Activated CD8-positive, alpha-beta T cell treated with anti-CD3 and anti-CD28 coated beads, Interleukin-2, amount 10 ng/mL, durations not matched to agents 7 days and 5 days (primary cell): ENCODE results near the gene HTRA2. TPM values are rescaled to one million over a fixed set of nuclear protein-coding genes. Genes with fewer than 3 reads are reported as not detected.

Source experiments
- ATAC-seq: fragments of 150-1000 bp; cut with Tn5 transposase; one replicate; pipeline ENCODE4 v1.10.0; 2021; ENCODE audit warnings: moderate library complexity
- CTCF ChIA-PET: fragments of 350-600 bp; sonication (Branson Sonifier 250); formaldehyde crosslinking; loops from one replicate; lab custom pipeline; 2021; ENCODE audit warnings: antibody characterized with exemption; lab: Charles Lee
- POLR2A ChIA-PET: fragments of 350-600 bp; sonication (Branson Sonifier 250); formaldehyde crosslinking; loops from one replicate; lab custom pipeline; 2021; ENCODE audit warnings: antibody characterized with exemption; lab: Charles Lee
- DNase-seq: peaks from one replicate; pipeline ENCODE4 v3.0.0-alpha.2; 2020
- H3K27ac Mint-ChIP-seq: one replicate; pipeline ENCODE4 v1.8.0; 2021; ENCODE audit warnings: mild to moderate bottlenecking, mixed read lengths
- H3K27me3 Mint-ChIP-seq: one replicate; pipeline ENCODE4 v1.8.0; 2021; ENCODE audit warnings: low read depth, mixed read lengths
- H3K36me3 Mint-ChIP-seq: one replicate; pipeline ENCODE4 v1.8.0; 2021; ENCODE audit warnings: low read depth, mixed read lengths
- H3K4me1 Mint-ChIP-seq: one replicate; pipeline ENCODE4 v1.8.0; 2021; ENCODE audit warnings: low read depth, mixed read lengths
- H3K4me3 Mint-ChIP-seq: one replicate; pipeline ENCODE4 v1.8.0; 2021; ENCODE audit warnings: mild to moderate bottlenecking, mixed read lengths
- H3K9me3 Mint-ChIP-seq: one replicate; pipeline ENCODE4 v1.8.0; 2022; ENCODE audit warnings: mixed read lengths; ENCODE audit not compliant: insufficient read depth
- total RNA-seq, 2 experiments: library from RNA; stranded (reverse); gene quantifications; one replicate each; pipeline ENCODE4 v1.2.3, GENCODE V29; 2021

HTRA2 gene
- total RNA-seq, 2 experiments from 2014 or later: 48.0 to 49.4 TPM

- peaks cover 23% of the 10 kb centered on the region for H3K36me3 Mint-ChIP-seq
- peaks cover 43% of the 10 kb centered on the region for H3K4me1 Mint-ChIP-seq
These were observed 19.5 kb upstream of the HTRA2 start for GRCh38 chr2:74510272-74510671.

GRCh38 chr2:74511104-74511989 lies 18.4 kb upstream of the HTRA2 start:
- ChIA-PET POLR2A (interaction anchor here (1.5 kb wide), 1 partner anchor 18 kb away, joined by 6 read pairs; the partner anchor contains the start of genes AUP1 and HTRA2), CTCF (interaction anchor here (1.2 to 5.1 kb wide), 4 partner anchors 11 to 77 kb away, joined by 4 to 43 read pairs (median 4); no protein-coding TSS in a partner anchor)
- no peaks in the 10 kb centered on the region for H3K9me3 Mint-ChIP-seq
- peaks cover 17% of the 10 kb centered on the region for H3K36me3 Mint-ChIP-seq
- ATAC-seq (no peak), DNase-seq (no peak)
- H3K4me3 Mint-ChIP-seq: no peak overlapping the region
- H3K27ac Mint-ChIP-seq: no peak overlapping the region
- H3K27me3 Mint-ChIP-seq: peaks cover 55% of the 10 kb centered on the region
- peaks cover 40% of the 10 kb centered on the region for H3K4me1 Mint-ChIP-seq

More at GRCh38 chr2:74510272-74510671, 19.5 kb upstream of the HTRA2 start:
- Mint-ChIP-seq H3K27me3 (peaks cover 48% of the 10 kb centered on the region), H3K27ac (no peak overlapping the region), H3K4me3 (no peak overlapping the region), H3K9me3 (no peaks in the 10 kb centered on the region)
- DNase-seq (no peak), ATAC-seq (no peak)
- ChIA-PET POLR2A (interaction anchor here (1.2 to 1.5 kb wide), 4 partner anchors 9 to 29 kb away, joined by 3 to 6 read pairs (median 4); partner anchors contain the start of genes AUP1, HTRA2 and LBX2), CTCF (interaction anchor here (1.2 to 5.1 kb wide), 5 partner anchors 12 to 77 kb away, joined by 4 to 43 read pairs (median 4); partner anchors contain the start of genes AUP1, CCDC142, HTRA2 and TTC31)

DNA sequence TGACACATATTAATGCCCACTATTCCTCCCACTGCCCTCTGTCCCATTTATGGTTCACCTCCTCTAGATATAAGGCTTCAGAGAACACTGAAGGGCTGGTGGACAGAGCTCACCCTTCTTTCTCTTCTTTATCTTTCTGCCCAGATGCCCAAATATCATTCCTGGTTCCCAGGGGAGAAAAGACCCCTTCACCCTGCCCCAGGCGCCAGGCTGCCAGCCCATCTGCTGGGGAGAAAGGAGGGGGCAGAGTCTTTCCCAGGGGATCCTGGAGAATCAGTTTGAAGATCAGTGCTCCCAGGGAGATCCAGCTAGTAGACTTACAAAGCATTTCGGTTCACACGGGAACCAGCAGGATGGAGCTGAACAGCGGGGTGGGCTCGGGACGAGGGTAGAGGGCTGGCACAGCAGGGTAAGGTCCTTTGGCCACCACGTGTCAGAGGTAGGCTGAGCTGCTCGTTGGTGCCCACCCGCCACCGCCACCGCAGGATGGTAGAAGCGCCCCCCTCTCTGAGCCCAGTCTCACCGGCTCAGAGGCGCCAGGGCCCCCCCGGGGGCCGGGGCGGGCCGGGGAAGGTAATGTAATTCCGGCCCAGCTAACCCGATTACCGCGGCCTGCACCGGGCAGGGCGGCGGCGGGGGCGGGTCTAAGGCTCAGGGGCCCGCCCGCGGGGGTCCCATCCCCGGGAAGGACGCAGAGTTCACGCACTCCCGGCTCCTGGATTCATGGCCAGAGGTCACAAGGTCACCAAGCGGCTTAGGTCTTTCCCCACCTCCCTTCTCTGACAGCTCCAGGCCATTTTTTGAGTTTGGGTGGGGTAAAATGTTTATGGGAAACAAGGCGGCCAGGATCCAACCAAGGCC lies 16.8 kb upstream of the HTRA2 start:
- Mint-ChIP-seq H3K36me3 (peaks cover 6% of the 10 kb centered on the region), H3K27ac (no peak overlapping the region), H3K4me3 (no peak overlapping the region), H3K4me1 (peaks cover 35% of the 10 kb centered on the region), H3K9me3 (no peaks in the 10 kb centered on the region), H3K27me3 (peaks cover 69% of the 10 kb centered on the region)
- no peak for ATAC-seq
- ChIA-PET POLR2A (interaction anchor here (1.0 to 1.7 kb wide), 2 partner anchors 17 to 32 kb away, joined by 4 read pairs; partner anchors contain the start of genes AUP1 and HTRA2), CTCF (interaction anchor here (0.7 to 1.7 kb wide), 4 partner anchors 10 to 75 kb away, joined by 3 to 5 read pairs (median 4); no protein-coding TSS in a partner anchor)
- DNase-seq: no peak

DNA sequence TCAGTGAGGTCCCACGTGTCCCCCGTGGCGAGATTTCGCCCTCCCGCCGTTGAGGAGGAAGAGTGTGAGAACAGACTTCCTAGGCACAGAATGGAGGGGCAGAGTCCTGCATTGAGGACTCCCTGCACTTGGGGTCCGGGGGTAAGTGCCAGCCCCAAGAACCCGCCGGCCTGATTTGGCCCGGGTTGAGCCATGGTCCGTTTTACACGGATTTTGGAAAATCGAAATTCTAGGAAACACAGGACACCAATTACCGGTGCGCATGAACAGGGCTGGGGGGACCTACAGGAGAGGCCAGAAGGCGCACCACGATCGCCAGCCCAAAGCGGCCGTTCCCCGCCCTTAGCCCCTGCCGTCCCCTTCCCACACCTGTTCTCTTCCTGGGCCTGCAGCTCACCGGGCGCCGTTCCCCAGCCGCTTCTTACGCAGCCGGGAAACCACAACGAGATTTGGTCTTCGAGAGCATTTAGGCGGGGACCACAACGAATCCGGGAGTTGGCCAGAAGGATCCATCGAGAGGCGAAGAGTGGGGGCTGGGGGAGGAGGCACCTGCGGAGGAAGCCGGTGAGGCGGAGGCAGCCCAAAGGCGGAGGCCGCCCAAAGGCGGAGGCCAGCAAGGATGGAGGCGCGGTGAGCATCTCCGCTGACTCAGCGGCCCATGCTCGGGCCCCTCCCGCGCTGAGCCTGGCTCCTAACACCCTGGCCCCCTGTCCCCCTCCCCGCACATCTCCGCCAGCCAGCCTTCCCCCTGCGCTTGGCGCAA lies 15.9 kb upstream of the HTRA2 start:
- peaks cover 71% of the 10 kb centered on the region for H3K27me3 Mint-ChIP-seq
- POLR2A ChIA-PET: interaction anchor here (1.0 to 2.1 kb wide), 3 partner anchors 7 to 66 kb away, joined by 3 to 6 read pairs (median 4); partner anchors contain the start of genes AUP1, HTRA2 and PCGF1
- ATAC-seq (peak; percentile 16), DNase-seq (peak; percentile 38)
- CTCF ChIA-PET: interaction anchor here (1.7 kb wide), 1 partner anchor 10 kb away, joined by 5 read pairs; no protein-coding TSS in a partner anchor
- no peak overlapping the region for H3K27ac Mint-ChIP-seq
- peak overlapping the region; percentile 46 for H3K4me3 Mint-ChIP-seq
- no peaks in the 10 kb centered on the region for H3K9me3 Mint-ChIP-seq
- peaks cover 28% of the 10 kb centered on the region for H3K4me1 Mint-ChIP-seq
- peaks cover 6% of the 10 kb centered on the region for H3K36me3 Mint-ChIP-seq

DNA sequence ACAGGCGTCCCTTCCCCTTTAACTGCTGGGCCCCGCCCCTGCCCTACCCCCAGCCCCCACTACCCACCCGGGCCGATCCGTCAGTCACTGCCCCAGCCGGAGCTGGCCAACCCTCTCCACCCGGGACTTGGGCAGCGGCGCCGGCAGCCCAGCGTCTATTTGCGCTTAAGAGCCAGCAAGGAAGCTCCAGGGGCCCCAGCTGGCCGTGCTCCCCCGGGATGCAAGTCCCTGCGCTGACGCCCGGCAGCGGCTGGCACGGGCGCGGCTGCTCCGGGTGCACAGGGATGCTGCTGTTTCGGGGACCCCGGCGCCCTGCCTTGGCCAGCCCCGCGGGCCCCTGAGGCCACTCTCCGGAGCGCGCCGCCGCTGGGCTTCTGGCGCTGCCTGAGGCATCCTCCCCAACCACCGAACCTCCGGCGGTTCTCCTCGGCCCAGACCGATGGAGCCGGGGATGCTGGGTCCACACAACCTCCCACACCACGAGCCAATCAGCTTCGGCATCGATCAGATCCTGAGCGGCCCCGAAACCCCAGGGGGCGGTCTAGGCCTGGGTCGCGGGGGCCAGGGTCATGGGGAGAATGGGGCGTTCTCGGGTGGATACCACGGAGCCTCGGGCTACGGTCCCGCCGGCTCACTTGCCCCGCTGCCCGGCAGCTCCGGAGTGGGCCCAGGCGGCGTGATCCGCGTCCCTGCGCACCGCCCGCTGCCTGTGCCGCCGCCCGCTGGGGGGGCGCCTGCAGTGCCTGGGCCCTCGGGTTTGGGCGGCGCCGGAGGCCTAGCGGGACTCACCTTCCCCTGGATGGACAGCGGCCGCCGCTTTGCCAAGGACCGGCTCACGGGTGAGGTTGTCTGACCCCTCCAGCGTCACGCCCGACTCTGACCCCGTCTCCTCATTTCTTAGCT lies 15.1 kb upstream of the HTRA2 start, which contains the start of gene TLX2:
TSS of gene TLX2 (plus strand) at position 83 of the 903 bp plus-strand sequence. CDS start at position 440, 357 bp downstream.
- ChIA-PET CTCF (no interaction called here), POLR2A (interaction anchor here (0.7 to 2.1 kb wide), 4 partner anchors 8 to 65 kb away, joined by 3 to 6 read pairs (median 4); partner anchors contain the start of genes DQX1 and PCGF1)
- no peaks in the 10 kb centered on the region for H3K9me3 Mint-ChIP-seq
- H3K27me3 Mint-ChIP-seq: peaks cover 76% of the 10 kb centered on the region
- H3K4me1 Mint-ChIP-seq: peaks cover 28% of the 10 kb centered on the region
- H3K4me3 Mint-ChIP-seq: peak within 1 kb of the TSS; percentile 70
- peaks cover 6% of the 10 kb centered on the region for H3K36me3 Mint-ChIP-seq
- no peak within 1 kb of the TSS for H3K27ac Mint-ChIP-seq
- DNase-seq: no peak
- peak; percentile 28 for ATAC-seq

- CTCF ChIA-PET: interaction anchor here (1.9 kb wide), 1 partner anchor 11 kb away, joined by 7 read pairs; the partner anchor contains the start of gene DQX1
- Mint-ChIP-seq H3K36me3 (peaks cover 6% of the 10 kb centered on the region), H3K27ac (no peak overlapping the region), H3K27me3 (peaks cover 79% of the 10 kb centered on the region), H3K4me3 (peak overlapping the region; percentile 70), H3K4me1 (peaks cover 28% of the 10 kb centered on the region), H3K9me3 (no peaks in the 10 kb centered on the region)
- ATAC-seq (peak; percentile 18), DNase-seq (no peak)
- POLR2A ChIA-PET: interaction anchor here (0.7 to 2.1 kb wide), 4 partner anchors 9 to 12 kb away, joined by 3 to 6 read pairs (median 4); partner anchors contain the start of genes DQX1 and PCGF1
These were observed 14.3 kb upstream of the HTRA2 start for GRCh38 chr2:74515271-74515980.

DNA sequence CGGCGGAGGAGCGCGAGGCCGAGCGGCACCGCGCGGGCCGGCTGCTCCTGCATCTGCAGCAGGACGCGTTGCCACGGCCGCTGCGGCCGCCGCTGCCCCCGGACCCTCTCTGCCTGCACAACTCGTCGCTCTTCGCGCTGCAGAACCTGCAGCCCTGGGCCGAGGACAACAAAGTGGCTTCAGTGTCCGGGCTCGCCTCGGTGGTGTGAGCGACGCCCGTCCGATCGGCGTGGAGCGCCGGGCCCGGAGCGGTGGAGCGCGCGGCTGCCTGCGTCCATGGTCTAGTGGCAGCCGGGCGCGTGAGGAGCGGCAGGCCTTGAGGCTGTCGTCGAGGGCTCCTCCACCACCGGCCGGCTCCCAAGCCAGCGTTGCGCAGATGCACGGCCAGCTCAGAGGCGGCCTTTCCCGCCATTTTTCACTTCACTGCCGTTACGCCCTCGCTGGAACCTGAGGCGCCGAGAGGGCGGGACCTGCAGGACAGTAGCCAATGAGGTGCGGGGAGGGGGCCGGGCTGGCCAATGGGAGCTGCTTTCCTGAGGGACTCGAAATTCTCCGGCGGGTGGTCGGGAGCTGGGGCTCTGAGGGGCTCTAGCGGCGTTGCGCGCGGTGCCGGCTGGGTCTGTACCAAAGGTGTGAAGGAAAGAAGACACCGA lies 13.6 kb upstream of the HTRA2 start:
- Mint-ChIP-seq H3K4me3 (peak overlapping the region; percentile 67), H3K27me3 (peaks cover 75% of the 10 kb centered on the region), H3K9me3 (no peaks in the 10 kb centered on the region), H3K27ac (no peak overlapping the region), H3K36me3 (peaks cover 6% of the 10 kb centered on the region), H3K4me1 (peaks cover 28% of the 10 kb centered on the region)
- ChIA-PET CTCF (interaction anchor here (0.8 to 1.9 kb wide), 3 partner anchors 10 to 15 kb away, joined by 3 to 7 read pairs (median 4); partner anchors contain the start of gene DQX1), POLR2A (interaction anchor here (1.1 to 2.1 kb wide), 4 partner anchors 10 to 13 kb away, joined by 3 to 6 read pairs (median 4); partner anchors contain the start of genes AUP1, DQX1 and PCGF1)
- DNase-seq (peak; percentile 77), ATAC-seq (peak; percentile 76)

- H3K27me3 Mint-ChIP-seq: peaks cover 69% of the 10 kb centered on the region
- H3K4me1 Mint-ChIP-seq: peaks cover 28% of the 10 kb centered on the region
- peak overlapping the region; percentile 67 for H3K4me3 Mint-ChIP-seq
- DNase-seq: no peak
- no peak for ATAC-seq
- H3K36me3 Mint-ChIP-seq: peaks cover 6% of the 10 kb centered on the region
- ChIA-PET CTCF (interaction anchor here (0.8 to 1.9 kb wide), 3 partner anchors 9 to 16 kb away, joined by 3 to 7 read pairs (median 4); partner anchors contain the start of gene DQX1), POLR2A (interaction anchor here (1.1 to 1.2 kb wide), 2 partner anchors 12 to 13 kb away, joined by 3 read pairs; partner anchors contain the start of gene AUP1)
- no peak overlapping the region for H3K27ac Mint-ChIP-seq
- H3K9me3 Mint-ChIP-seq: no peaks in the 10 kb centered on the region
These were observed 13.1 kb upstream of the HTRA2 start for GRCh38 chr2:74516650-74517049.
